ENCODE results near the gene RAD51B. TPM values are rescaled to one million over a fixed set of nuclear protein-coding genes. Genes with fewer than 3 reads are reported as not detected.

Gene RAD51B
- total RNA-seq, 1 experiment from 2014 or later = 23.3 TPM

DNA sequence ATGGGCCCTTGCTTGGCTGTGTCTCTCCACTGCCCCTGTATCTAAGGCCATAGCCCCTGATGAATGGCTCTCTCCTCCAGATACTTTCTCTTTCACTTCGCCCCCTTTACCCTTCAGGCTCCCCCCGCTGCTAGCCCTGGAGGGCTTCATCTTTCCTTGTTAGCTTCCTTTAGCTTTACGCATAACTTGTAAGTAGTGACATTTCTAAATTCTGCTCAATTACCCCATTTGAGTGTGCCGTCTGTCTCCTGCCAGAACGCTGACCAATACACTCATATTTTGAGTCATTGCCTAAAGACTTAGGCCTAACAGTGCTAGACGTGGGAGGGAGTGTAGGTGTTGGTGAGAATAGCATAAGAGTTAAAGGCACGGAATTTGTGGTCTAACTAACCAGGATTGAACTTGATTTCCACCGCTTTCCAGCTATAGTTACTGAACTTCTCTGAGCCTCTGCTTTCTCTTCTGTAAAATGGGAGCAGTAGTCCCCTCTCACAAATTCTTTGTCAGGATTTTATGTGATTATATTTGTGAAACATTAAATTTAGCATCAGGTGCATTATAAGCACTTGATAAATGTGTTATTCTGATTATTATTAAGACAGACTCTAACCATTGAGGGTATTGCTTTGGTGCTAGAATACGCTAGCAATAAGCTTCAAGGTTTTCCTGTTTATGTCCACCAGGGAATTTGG lies 844.0 kb downstream of the RAD51B start:
- H3K4me3 ChIP-seq (ENCODE audit: low read depth, low read length, poor library complexity, severe bottlenecking) = no peak overlapping the region
- BruUV-seq (replicated peaks) = no TSS peak
- no peak for DNase-seq (ENCODE audit: low spot score)
- H3K36me3 ChIP-seq (ENCODE audit: insufficient read depth, low read length, poor library complexity, severe bottlenecking) = no peaks in the 10 kb centered on the region
- ChIA-PET POLR2A (ENCODE audit: low non-redundant PET) (no interaction called here), CTCF (interaction anchor here (0.7 kb wide), 1 partner anchor 1006 kb away, joined by 4 read pairs; no protein-coding TSS in a partner anchor)
- no peaks in the 10 kb centered on the region for H3K9me3 ChIP-seq (ENCODE audit: low read depth, low read length, poor library complexity, severe bottlenecking)
- no peaks in the 10 kb centered on the region for H3K27me3 ChIP-seq (replicated peaks; ENCODE audit: insufficient read depth, low read depth, low read length, poor library complexity)
- intact Hi-C loops (cut with micrococcal nuclease; ENCODE audit: unreplicated experiment) = no loop called here
- TF ChIP-seq, protein P1, sequence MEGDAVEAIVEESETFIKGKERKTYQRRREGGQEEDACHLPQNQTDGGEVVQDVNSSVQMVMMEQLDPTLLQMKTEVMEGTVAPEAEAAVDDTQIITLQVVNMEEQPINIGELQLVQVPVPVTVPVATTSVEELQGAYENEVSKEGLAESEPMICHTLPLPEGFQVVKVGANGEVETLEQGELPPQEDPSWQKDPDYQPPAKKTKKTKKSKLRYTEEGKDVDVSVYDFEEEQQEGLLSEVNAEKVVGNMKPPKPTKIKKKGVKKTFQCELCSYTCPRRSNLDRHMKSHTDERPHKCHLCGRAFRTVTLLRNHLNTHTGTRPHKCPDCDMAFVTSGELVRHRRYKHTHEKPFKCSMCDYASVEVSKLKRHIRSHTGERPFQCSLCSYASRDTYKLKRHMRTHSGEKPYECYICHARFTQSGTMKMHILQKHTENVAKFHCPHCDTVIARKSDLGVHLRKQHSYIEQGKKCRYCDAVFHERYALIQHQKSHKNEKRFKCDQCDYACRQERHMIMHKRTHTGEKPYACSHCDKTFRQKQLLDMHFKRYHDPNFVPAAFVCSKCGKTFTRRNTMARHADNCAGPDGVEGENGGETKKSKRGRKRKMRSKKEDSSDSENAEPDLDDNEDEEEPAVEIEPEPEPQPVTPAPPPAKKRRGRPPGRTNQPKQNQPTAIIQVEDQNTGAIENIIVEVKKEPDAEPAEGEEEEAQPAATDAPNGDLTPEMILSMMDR (conservative IDR thresholded peaks at IDR 0.05; ENCODE audit: low read depth, low read length) = no peak
- no peak for TF ChIP-seq EZH2 (IDR thresholded peaks at IDR 0.05; ENCODE audit: borderline replicate concordance, low read depth, low read length, poor library complexity, severe bottlenecking)
- no peak overlapping the region for H3K27ac ChIP-seq (ENCODE audit: low read depth, low read length, poor library complexity, severe bottlenecking)
- H3K4me1 ChIP-seq (ENCODE audit: insufficient read depth, low read length, poor library complexity, severe bottlenecking) = peaks cover 35% of the 10 kb centered on the region

DNA sequence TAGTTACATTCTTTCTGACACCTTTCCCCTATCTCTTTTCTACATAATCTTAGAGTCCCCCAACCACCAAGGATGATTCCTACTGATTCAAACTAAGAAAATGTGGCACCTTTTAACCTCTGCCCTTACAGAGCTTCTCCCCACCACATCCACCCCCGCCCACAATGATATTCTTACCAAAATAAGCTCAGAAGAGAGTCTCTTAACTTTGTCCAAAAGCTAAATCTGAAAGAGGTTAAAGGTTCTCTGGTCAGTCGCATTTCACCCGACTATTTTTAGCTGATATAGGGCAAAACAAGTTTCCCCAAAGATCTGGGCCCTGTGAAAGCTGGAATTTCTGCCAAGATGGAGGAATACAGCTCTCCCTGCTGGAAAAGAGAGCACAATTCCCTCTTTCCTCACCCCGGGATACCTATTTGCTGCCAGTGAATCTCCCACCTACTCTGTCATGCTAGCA lies 844.7 kb downstream of the RAD51B start:
- H3K9me3 ChIP-seq (ENCODE audit: low read depth, low read length, poor library complexity, severe bottlenecking) = no peaks in the 10 kb centered on the region
- ChIA-PET POLR2A (ENCODE audit: low non-redundant PET) (no interaction called here), CTCF (no interaction called here)
- intact Hi-C loops (cut with micrococcal nuclease; ENCODE audit: unreplicated experiment) = no loop called here
- peaks cover 38% of the 10 kb centered on the region for H3K4me1 ChIP-seq (ENCODE audit: insufficient read depth, low read length, poor library complexity, severe bottlenecking)
- BruUV-seq (replicated peaks) = no TSS peak
- no peaks in the 10 kb centered on the region for H3K27me3 ChIP-seq (replicated peaks; ENCODE audit: insufficient read depth, low read depth, low read length, poor library complexity)
- H3K4me3 ChIP-seq (ENCODE audit: low read depth, low read length, poor library complexity, severe bottlenecking) = no peak overlapping the region
- no peak overlapping the region for H3K27ac ChIP-seq (ENCODE audit: low read depth, low read length, poor library complexity, severe bottlenecking)
- DNase-seq (ENCODE audit: low spot score) = no peak
- no peak for TF ChIP-seq EZH2 (IDR thresholded peaks at IDR 0.05; ENCODE audit: borderline replicate concordance, low read depth, low read length, poor library complexity, severe bottlenecking)
- TF ChIP-seq, protein P1 (conservative IDR thresholded peaks at IDR 0.05; ENCODE audit: low read depth, low read length) = no peak
- H3K36me3 ChIP-seq (ENCODE audit: insufficient read depth, low read length, poor library complexity, severe bottlenecking) = no peaks in the 10 kb centered on the region

DNA sequence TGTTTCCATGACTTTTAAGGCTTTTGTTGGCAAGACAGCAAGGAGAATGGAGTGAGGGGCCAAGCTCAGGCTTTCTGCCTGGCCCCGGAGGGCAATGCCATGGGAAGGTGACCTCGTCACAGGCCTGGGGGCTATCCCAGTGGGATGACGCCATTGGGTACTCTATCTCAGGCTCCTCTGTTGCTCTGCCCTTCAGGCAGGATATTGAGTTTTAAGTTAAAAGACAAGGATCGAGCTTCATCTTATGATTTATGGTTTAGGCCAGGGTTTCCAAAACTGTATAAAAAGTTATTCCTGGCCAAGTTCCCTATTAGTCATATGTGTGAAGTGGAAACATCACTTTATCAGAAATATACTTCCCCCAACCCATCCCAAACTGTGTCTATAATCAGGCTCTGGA lies 845.6 kb downstream of the RAD51B start:
- ChIA-PET POLR2A (ENCODE audit: low non-redundant PET) (no interaction called here), CTCF (no interaction called here)
- Histone ChIP-seq H3K36me3 (ENCODE audit: insufficient read depth, low read length, poor library complexity, severe bottlenecking) (no peaks in the 10 kb centered on the region), H3K9me3 (ENCODE audit: low read depth, low read length, poor library complexity, severe bottlenecking) (no peaks in the 10 kb centered on the region), H3K4me1 (ENCODE audit: insufficient read depth, low read length, poor library complexity, severe bottlenecking) (peaks cover 45% of the 10 kb centered on the region), H3K27ac (ENCODE audit: low read depth, low read length, poor library complexity, severe bottlenecking) (no peak overlapping the region), H3K4me3 (ENCODE audit: low read depth, low read length, poor library complexity, severe bottlenecking) (no peak overlapping the region), H3K27me3 (replicated peaks; ENCODE audit: insufficient read depth, low read depth, low read length, poor library complexity) (no peaks in the 10 kb centered on the region)
- no peak for DNase-seq (ENCODE audit: low spot score)
- TF ChIP-seq, protein P1 (conservative IDR thresholded peaks at IDR 0.05; ENCODE audit: low read depth, low read length) = no peak
- no peak for TF ChIP-seq EZH2 (IDR thresholded peaks at IDR 0.05; ENCODE audit: borderline replicate concordance, low read depth, low read length, poor library complexity, severe bottlenecking)
- intact Hi-C loops (cut with micrococcal nuclease; ENCODE audit: unreplicated experiment) = no loop called here
- no TSS peak for BruUV-seq (replicated peaks)

All from A673 (cell line).